Right lobe of liver (tissue), 4 donors: ENCODE measurements around the gene MT1H.

Source experiments
- CTCF ChIP-seq, 4 donors: fragments of 200-600 bp in 3 of 4; fragments of 450-650 bp in 1 of 4; IDR thresholded peaks; one replicate each; pipeline versions ENCODE4 v1.5.1 to v1.8.0; 2016 to 2022; ENCODE audit warnings: antibody characterized with exemption in 4 of 4, mild to moderate bottlenecking in 2 of 4
- POLR2A ChIP-seq: fragments of 450-650 bp; IDR thresholded peaks from one replicate; pipeline ENCODE4 v1.6.1; 2017; ENCODE audit warnings: antibody characterized with exemption, mild to moderate bottlenecking
- donor health status: DM: no; HTN: no; CAD: no.
- donor health status: DM: no; HTN: no; CAD: no.
- donor health status: DM: no; HTN: yes; CAD: no.

- peak; percentile 59 for TF ChIP-seq POLR2A
- TF ChIP-seq CTCF (IDR thresholded peaks at IDR 0.05), result peak in 3 of 4 donors; percentile 20 to 28 (median 28)
Measured at GRCh38 chr16:56647641-56648431, 21.8 kb upstream of the MT1H start.
